Erythroblast (primary cell): Measurements from ENCODE around the gene SIGLEC12.
A peak's percentile ranks its signal among the peaks of the same experiment; 100 is the strongest.

ENCODE experiments used
- DNase-seq, 2 experiments: peaks; one replicate each; lab custom pipeline; 2025; lab: John Stamatoyannopoulos, UW
- GATA1 ChIP-seq: IDR thresholded peaks from 2 replicates; pipeline ENCODE4 v1.6.1; 2011; ENCODE audit warnings: low read depth, mild to moderate bottlenecking, control low read depth, low read length, moderate library complexity
- POLR2A ChIP-seq: IDR thresholded peaks from 2 replicates; pipeline ENCODE4 v1.6.1; 2011; ENCODE audit warnings: mild to moderate bottlenecking, low read length

Gene SIGLEC12

DNA sequence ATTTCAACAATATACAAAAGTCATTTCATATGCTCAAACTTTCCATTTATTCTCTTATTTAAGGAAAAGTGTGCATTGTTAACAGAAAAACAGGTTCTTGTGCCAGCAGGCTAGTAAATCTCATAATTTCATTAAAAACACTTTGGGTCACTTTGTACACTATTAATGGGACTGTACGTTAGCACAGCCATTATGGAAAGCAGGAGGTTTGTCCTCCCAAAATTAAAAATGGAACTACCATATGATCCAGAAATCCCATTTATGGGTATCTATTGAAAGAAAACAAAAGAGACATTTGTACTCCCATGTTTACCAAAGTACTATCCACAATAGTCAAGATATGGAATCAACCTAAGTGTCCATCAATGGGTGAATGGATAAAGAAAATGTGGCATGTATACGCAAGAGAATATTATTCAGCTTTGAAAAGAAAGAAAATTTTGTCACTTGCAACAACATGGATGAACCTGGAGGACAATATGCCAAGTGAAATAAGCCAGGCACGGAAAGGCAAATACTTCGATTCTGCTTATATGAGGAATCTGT, 38.3 kb upstream of the SIGLEC12 start:
- TF ChIP-seq GATA1 = no peak
- TF ChIP-seq POLR2A = no peak

DNA sequence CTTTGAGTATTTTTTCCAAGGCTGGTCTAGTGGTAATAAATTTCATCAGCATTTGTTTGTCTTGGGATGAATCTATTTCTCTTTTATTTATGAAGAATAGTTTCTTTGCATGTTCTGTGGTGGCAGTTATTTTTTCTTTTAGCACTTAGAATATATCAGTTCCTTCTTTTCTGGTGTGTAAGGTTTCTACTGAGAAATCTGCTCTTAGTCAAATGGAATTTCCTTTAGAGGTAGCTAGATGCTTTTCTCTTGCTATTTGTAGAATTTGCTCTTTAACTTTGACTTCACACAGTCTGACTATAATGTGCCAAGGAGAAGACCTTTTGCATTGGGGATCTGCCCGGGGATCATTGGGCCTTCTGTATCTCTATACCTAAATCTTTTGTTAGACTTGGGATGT, 33.9 kb upstream of the SIGLEC12 start:
- no peak for TF ChIP-seq GATA1
- TF ChIP-seq POLR2A = no peak
- DNase-seq = no peak

More for the DNA sequence above, 38.3 kb upstream of the SIGLEC12 start:
- DNase-seq = no peak

DNA sequence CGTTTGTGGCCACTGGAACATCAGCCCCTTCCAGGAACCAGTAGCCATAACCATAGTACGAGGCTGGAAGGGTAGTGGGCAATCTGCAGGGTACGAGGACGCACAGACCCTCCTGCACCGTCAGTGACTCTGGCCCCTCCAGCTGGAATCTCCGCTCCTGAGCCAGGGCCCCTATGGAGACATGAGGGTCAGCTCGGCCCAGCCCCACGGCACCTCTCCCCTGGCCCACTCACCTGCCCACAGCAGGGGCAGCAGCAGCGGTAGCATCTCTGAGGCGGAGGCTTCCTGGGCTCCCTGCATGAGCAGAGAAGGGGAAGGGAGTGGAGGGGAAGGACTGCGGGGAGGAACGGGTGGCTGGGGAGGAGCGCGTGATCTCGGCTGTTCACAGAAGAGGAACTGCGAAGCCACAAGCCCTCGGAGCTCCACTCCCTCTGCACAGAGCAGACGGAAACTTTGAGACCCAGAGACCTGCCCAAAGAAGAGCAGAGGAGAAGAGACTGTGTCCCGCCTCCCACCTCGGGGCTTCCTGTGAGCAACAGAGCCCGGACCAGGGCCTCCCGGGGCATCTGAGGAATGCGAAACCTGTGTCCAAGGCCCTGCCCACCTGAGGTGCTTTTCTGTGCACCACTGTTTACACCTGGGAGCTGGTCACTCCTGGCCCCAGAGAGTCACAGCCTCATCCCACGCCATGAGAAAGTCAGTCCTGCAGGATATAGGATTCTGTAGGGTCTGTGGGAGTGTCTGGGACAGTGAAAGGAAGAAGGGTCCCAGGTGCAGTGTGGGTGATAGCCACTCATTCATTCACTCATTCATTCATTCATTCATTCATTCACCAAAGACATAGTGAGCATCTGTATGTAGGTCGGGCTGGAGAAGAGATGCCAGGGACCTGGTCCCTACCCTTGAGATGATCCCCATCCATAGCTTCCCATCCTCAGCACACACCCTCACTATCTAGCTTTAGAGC, 30.0 kb upstream of the SIGLEC12 start, which contains the start of gene SIGLEC6:
Gene SIGLEC6 (minus strand): TSS at position 322 of the 967 bp plus-strand sequence. CDS start 22 bp downstream, at position 300.
- peak; percentile 46 to 64 for DNase-seq
- TF ChIP-seq POLR2A (peak; percentile 61), GATA1 (no peak)

DNA sequence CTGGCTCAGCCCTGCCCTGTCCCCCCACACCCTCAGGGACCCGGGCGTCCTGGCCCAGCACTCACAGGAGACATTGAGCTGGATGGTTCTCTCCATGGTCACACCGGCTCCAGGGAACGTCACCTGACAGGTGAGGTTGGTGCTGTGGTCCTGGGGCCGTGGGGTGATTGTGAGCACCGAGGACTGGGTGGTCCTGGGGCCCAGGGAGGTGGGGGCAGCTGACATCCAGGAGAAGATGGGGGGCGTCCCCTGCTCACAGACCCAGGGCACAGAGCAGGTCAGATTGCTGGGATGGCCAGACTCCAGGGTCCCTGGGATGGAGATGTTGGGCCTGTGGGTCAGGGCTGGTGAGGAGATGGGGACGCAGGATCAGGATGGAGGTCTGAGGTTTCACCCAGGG, 29.0 kb upstream of the SIGLEC12 start:
- TF ChIP-seq POLR2A (no peak), GATA1 (no peak)

DNA sequence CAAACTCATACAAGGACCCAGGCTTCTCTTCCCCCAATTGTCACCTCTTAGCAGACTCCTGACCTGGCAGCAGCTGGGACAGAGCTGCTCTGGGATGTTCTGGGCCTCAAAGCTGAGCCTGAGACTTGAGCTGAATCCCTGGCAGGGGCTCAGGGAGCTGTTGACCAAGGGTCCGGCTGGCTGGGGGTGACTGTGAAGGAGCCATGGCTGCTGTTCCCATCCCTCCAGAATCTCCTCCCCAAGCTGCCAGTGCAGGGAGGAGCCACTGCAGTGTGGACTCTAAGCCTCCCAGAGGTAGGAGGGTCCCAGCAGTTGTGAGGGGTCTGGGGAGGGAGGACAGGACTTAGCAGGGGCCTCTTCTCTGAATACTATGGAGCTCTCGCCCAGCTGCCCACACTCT, 27.7 kb upstream of the SIGLEC12 start:
- no peak for DNase-seq
- TF ChIP-seq GATA1 (no peak), POLR2A (no peak)

More for the DNA sequence above, 29.0 kb upstream of the SIGLEC12 start:
- no peak for DNase-seq

DNA sequence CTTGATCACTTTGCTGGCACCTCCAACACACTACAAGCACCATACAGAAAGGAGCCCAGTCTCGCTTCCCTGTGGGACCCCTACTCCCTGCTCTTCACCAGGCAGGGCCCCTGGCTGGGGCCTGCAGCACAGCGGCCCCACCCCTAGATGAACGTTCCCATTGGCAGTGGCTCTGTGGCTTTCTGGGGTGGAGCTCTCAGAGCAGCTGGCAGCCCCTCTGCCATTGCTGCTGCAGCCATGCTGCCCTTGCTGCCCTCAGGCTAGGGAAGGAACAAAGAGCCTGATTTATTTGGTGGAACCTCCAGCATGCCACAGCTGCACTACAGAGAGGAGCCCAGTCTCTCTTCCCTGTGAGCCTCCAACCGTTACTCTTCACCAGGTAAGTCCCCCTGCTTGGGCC, 24.1 kb upstream of the SIGLEC12 start:
- TF ChIP-seq GATA1 (no peak), POLR2A (peak; percentile 27)
- DNase-seq = peak; percentile 29 to 48

DNA sequence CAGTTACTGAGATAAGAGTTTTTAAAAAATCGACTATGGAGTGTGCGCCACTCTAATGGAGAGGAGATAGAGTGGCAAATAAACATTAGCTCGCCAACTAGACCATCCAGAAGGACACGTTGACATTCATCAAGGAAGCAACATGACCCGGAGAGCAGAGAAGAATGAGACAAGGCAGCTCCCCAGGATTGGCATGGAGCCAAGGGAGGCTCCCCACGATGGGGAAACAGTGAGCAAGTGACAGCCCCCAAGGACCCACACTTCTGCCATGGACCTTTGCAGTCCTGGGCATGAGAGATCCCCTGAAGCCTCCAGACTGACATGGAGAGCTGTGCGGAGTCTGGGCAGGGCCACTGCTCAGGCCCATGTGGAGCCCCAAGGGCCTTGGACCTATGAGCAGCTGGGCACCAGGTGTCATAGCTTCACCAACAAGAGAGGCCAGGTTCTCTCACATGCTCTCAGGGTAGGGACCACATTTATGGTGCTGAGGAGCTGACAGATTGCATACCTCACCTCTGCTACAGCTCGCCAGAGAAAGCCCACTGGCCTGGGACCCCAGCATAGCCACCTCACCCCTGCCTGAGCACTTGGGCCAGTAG, 23.2 kb upstream of the SIGLEC12 start:
- TF ChIP-seq POLR2A (no peak), GATA1 (no peak)
- peak; percentile 69 to 78 for DNase-seq

DNA sequence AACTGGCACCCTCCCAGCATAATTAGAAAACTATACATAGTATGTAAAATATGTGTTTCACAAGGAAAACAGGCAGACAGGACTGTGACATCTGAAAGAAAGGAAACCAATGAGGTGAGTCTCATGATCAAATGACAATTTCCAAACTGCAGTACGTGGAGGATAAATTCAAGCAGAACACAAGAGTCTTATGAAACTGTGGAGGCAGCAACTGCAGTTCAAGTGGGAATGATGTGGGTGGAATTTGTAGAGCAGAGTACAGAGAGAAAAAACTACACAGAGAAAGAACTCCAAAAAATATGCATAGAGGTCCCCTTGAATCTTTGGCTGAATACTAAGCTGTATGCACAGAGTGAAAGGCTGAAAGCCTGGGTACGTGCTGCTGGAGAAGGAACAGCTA, 20.2 kb upstream of the SIGLEC12 start:
- DNase-seq = no peak
- no peak for TF ChIP-seq GATA1
- no peak for TF ChIP-seq POLR2A

DNA sequence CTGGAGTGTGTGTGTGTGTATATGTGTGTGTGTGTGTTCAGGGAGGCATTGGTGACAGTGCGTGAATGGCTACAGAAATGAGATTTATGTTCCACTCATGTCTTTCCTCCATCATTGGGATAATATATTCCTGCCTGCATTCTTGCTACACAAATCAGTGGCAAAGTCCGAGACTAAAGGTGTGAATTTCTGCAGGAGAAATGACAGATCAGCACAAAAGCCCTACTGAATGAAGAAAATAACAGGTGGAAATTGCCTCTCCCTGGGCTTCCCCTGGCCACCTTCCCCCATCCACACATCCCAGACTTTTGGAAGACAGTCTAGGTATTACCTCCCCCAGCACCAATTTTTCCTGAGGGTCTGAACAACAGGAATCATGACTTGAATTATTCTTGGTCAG, 19.8 kb upstream of the SIGLEC12 start:
- TF ChIP-seq POLR2A = no peak
- no peak for TF ChIP-seq GATA1
- no peak for DNase-seq

DNA sequence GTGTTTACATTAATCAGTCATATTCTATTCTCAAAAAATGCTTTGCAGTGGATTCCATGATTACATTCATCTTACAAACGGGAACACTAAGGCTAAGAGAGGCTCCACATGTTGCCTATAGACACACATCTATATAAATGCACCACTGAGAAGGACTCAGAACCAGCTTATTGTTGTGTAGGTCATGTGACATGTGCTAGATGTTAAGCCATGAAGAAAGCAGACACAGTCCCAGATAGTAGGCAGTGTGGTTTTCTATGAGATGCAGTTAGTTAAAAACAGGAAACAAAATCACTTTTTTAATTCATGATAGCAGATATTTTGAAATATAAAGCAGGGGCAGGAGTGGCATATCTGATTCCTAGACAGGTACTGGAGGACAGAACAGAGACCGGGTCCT, 19.1 kb upstream of the SIGLEC12 start:
- no peak for TF ChIP-seq GATA1
- TF ChIP-seq POLR2A = no peak
- no peak for DNase-seq

DNA sequence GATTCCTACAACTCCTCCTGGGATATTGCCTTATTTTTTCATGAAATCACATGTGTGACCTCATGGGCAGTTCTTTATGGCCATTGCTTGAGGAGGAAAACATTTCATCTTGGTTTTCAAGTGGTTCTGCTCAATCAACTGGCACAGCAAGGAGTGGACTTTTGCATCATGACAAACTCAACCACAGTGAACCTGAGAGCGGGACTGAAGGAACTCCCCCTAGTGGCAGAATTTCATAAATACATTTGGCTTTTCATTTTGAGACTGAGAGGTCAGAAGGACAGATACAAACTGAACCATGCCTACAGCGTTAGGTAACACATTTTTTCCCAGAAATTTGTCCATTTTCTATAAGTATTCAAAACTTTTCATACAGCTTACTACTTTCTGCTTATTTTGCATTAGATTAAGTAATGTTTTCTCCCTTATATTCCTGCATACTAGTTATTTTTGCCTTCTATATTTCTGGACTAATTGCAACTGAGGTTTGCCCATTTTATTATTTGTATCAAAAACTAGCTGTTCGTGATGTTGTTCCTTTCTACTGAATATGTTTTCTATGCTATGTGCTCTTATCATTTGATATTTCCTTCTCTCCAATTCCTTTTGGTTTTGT, 13.4 kb upstream of the SIGLEC12 start:
- TF ChIP-seq GATA1 = no peak
- TF ChIP-seq POLR2A = no peak
- DNase-seq = peak; percentile 80 to 90

DNA sequence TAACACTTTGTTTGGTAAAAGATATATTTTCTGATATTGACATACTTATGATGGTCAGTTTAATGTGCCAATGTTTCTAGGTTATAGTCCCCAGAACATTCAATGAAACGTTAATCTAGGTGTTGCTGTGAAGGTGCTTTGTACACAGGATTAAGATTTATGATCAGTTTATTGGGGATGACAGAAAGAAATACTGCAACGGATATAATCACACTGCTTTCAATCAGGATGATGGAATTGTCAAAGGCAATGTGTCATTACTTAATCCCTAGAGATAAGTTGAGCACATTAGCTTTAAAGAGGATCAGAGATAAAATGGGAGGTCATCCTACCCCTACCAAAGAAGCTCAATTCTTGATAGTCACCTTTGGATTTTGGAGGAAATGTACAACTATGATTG, 12.4 kb upstream of the SIGLEC12 start:
- TF ChIP-seq POLR2A (no peak), GATA1 (no peak)
- DNase-seq = no peak

DNA sequence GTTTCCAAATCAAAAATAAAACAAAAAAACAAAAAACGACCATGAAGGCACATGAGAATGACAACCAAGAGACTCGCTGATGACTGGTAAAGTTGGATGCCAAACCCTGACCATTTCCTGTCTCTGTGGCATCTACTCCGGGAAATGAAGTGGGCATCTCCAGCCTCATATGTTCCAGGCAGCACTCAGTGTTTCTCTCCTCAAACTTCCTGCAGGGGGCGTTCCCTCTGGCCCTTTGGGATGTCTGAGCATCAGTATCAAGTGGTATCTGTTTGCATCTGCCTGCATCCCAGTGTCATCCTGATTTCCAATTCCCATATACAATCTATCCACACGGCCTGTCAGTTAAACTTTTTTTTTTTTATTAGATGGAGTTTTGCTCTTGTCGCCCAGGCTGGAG, 9.8 kb upstream of the SIGLEC12 start:
- DNase-seq = peak; percentile 38 to 63
- no peak for TF ChIP-seq POLR2A
